IMR-90 (cell line): ENCODE measurements around the gene AOC2. TPM values are rescaled to one million over a fixed set of nuclear protein-coding genes. Genes with fewer than 3 reads are reported as not detected.

ENCODE experiments used
- ATAC-seq: fragments of 200-7000 bp; cut with Tn5 transposase; 2 replicates; pipeline ENCODE4 v1.9.1; 2020; ENCODE audit warnings: low read depth, mild to moderate bottlenecking, moderate library complexity
- BruUV-seq: library from RNA; stranded (reverse); fragments of 400-500 nt; replicated peaks from 2 replicates; lab custom pipeline; 2021; lab: Mats Ljungman, UMichigan
- CTCF ChIA-PET: fragments of 300-600 bp; formaldehyde crosslinking; extraction: SDS; loops from one replicate; lab custom pipeline; 2021; ENCODE audit warnings: antibody characterized with exemption; lab: Yijun Ruan, JAX
- POLR2A ChIA-PET: fragments of 300-600 bp; sonication (Branson Sonifier 250); formaldehyde crosslinking; loops from one replicate; lab custom pipeline; 2022; ENCODE audit warnings: antibody characterized with exemption; ENCODE audit not compliant: unreplicated experiment; lab: Charles Lee
- DNase-seq: peaks from one replicate; pipeline ENCODE4 v3.0.0; 2013
- H2AFZ ChIP-seq: replicated peaks from 2 replicates; pipeline ENCODE3; 2013; ENCODE audit warnings: low read length, mild to moderate bottlenecking; ENCODE audit not compliant: poor library complexity
- H2AK5ac ChIP-seq: 2 replicates; pipeline ENCODE4 v1.6.1; 2013; ENCODE audit warnings: low read depth, low read length, inconsistent platforms
- H2AK9ac ChIP-seq: replicated peaks from 2 replicates; pipeline ENCODE3; 2013; ENCODE audit warnings: mild to moderate bottlenecking, low read depth, low read length, moderate library complexity; ENCODE audit not compliant: poor library complexity
- H2BK120ac ChIP-seq: 2 replicates; pipeline ENCODE4 v1.6.1; 2013; ENCODE audit warnings: low read depth, low read length, inconsistent platforms
- H2BK15ac ChIP-seq: 3 replicates; pipeline ENCODE4 v1.6.1; 2013; ENCODE audit warnings: low read depth, low read length, inconsistent platforms
- H2BK20ac ChIP-seq: 2 replicates; pipeline ENCODE4 v1.6.1; 2013; ENCODE audit warnings: low read depth, mild to moderate bottlenecking, inconsistent platforms, low read length, moderate library complexity
- H2BK5ac ChIP-seq: 2 replicates; pipeline ENCODE4 v1.6.1; 2013; ENCODE audit warnings: mild to moderate bottlenecking, low read depth, low read length, inconsistent platforms; ENCODE audit not compliant: poor library complexity, severe bottlenecking
- H3K14ac ChIP-seq: replicated peaks from 2 replicates; pipeline ENCODE4 v1.6.1; 2013; ENCODE audit warnings: low read depth, low read length, inconsistent platforms
- H3K18ac ChIP-seq: 2 replicates; pipeline ENCODE4 v1.6.1; 2013; ENCODE audit warnings: low read depth, low read length, control low read depth
- H3K23ac ChIP-seq: 2 replicates; pipeline ENCODE4 v1.6.1; 2013; ENCODE audit warnings: low read depth, low read length, inconsistent platforms
- H3K27ac ChIP-seq: 2 replicates; pipeline ENCODE4 v1.5.1; 2013; ENCODE audit warnings: mild to moderate bottlenecking, control low read depth, low read length; ENCODE audit not compliant: insufficient read depth
- H3K27me3 ChIP-seq: 2 replicates; pipeline ENCODE4 v1.6.1; 2013; ENCODE audit warnings: low read length; ENCODE audit not compliant: control insufficient read depth, insufficient read depth
- H3K36me3 ChIP-seq: 2 replicates; pipeline ENCODE4 v1.6.1; 2013; ENCODE audit warnings: low read length, mixed read lengths; ENCODE audit not compliant: control insufficient read depth, insufficient read depth
- H3K4ac ChIP-seq: 2 replicates; pipeline ENCODE4 v1.6.1; 2013; ENCODE audit warnings: low read depth, low read length, inconsistent platforms
- H3K4me1 ChIP-seq: 2 replicates; pipeline ENCODE4 v1.6.1; 2013; ENCODE audit warnings: low read length, mixed read lengths; ENCODE audit not compliant: control insufficient read depth, insufficient read depth
- H3K4me2 ChIP-seq: 2 replicates; pipeline ENCODE4 v1.6.1; 2013; ENCODE audit warnings: low read depth, mild to moderate bottlenecking, control low read depth, low read length, moderate library complexity
- H3K4me3 ChIP-seq: 2 replicates; pipeline ENCODE4 v1.5.1; 2013; ENCODE audit warnings: low read depth, mild to moderate bottlenecking, control low read depth, low read length, moderate library complexity; ENCODE audit not compliant: insufficient read depth
- H3K56ac ChIP-seq: 2 replicates; pipeline ENCODE4 v1.6.1; 2013; ENCODE audit warnings: low read length, inconsistent platforms; ENCODE audit not compliant: insufficient read depth; ENCODE audit errors: extremely low read depth
- H3K79me1 ChIP-seq, 2 experiments: 2 replicates each; pipeline ENCODE4 v1.6.1; 2013; ENCODE audit warnings: low read length in 2 of 2, inconsistent platforms in 1 of 2, low read depth in 1 of 2
- H3K9ac ChIP-seq: 2 replicates; pipeline ENCODE4 v1.6.1; 2013; ENCODE audit warnings: low read depth, low read length, control low read depth
- H3K9me1 ChIP-seq: 2 replicates; pipeline ENCODE4 v1.6.1; 2013; ENCODE audit warnings: low read length, inconsistent platforms; ENCODE audit not compliant: insufficient read depth
- H3K9me3 ChIP-seq: 2 replicates; pipeline ENCODE4 v1.6.1; 2013; ENCODE audit warnings: low read length; ENCODE audit not compliant: control insufficient read depth, insufficient read depth
- H4K20me1 ChIP-seq: 2 replicates; pipeline ENCODE4 v1.6.1; 2013; ENCODE audit warnings: low read length, inconsistent platforms; ENCODE audit not compliant: insufficient read depth
- H4K5ac ChIP-seq: 2 replicates; pipeline ENCODE4 v1.6.1; 2013; ENCODE audit warnings: mild to moderate bottlenecking, low read depth, low read length, control low read depth
- H4K8ac ChIP-seq, 2 experiments: 2 replicates each; pipeline ENCODE4 v1.6.1; 2013; ENCODE audit warnings: low read depth in 2 of 2, low read length in 2 of 2, control low read depth in 1 of 2, inconsistent platforms in 1 of 2
- H4K91ac ChIP-seq: 2 replicates; pipeline ENCODE4 v1.6.1; 2013; ENCODE audit warnings: low read depth, low read length, inconsistent platforms; ENCODE audit not compliant: insufficient read depth
- BHLHE40 ChIP-seq: fragments of 150-350 bp; IDR thresholded peaks from 2 replicates; pipeline ENCODE4 v1.6.1; 2016; ENCODE audit warnings: mild to moderate bottlenecking, low read depth, low read length
- CEBPB ChIP-seq: IDR thresholded peaks from 2 replicates; pipeline ENCODE4 v1.6.1; 2012; ENCODE audit warnings: low read depth, low read length, improper control_type of control experiment
- CHD1 ChIP-seq: IDR thresholded peaks from 2 replicates; pipeline ENCODE4 v1.6.1; 2012; ENCODE audit warnings: low read depth, low read length, improper control_type of control experiment
- CTCF ChIP-seq: conservative IDR thresholded peaks from 2 replicates; pipeline ENCODE4 v1.5.1; 2012; ENCODE audit warnings: mild to moderate bottlenecking, low read depth, low read length, improper control_type of control experiment
- ELK1 ChIP-seq: fragments of 150-350 bp; IDR thresholded peaks from 2 replicates; pipeline ENCODE4 v1.6.1; 2016; ENCODE audit warnings: low read depth, mild to moderate bottlenecking, low read length, moderate library complexity, borderline replicate concordance
- FOS ChIP-seq: fragments of 150-350 bp; IDR thresholded peaks from 2 replicates; pipeline ENCODE4 v1.6.1; 2016; ENCODE audit warnings: low read depth, low read length
- MAFK ChIP-seq: IDR thresholded peaks from 2 replicates; pipeline ENCODE4 v1.6.1; 2012; ENCODE audit warnings: low read depth, low read length, improper control_type of control experiment
- MAZ ChIP-seq: IDR thresholded peaks from 2 replicates; pipeline ENCODE4 v1.6.1; 2012; ENCODE audit warnings: low read depth, mild to moderate bottlenecking, low read length, improper control_type of control experiment, moderate library complexity, borderline replicate concordance
- MXI1 ChIP-seq: IDR thresholded peaks from 2 replicates; pipeline ENCODE4 v1.6.1; 2012; ENCODE audit warnings: low read depth, mild to moderate bottlenecking, low read length, moderate library complexity, borderline replicate concordance
- NFE2L2 ChIP-seq: fragments of 150-350 bp; IDR thresholded peaks from 2 replicates; pipeline ENCODE4 v1.6.1; 2016; ENCODE audit warnings: low read depth, mild to moderate bottlenecking, low read length
- POLR2A ChIP-seq: IDR thresholded peaks from 2 replicates; pipeline ENCODE4 v1.6.1; 2012; ENCODE audit warnings: mild to moderate bottlenecking, low read depth, low read length
- RAD21 ChIP-seq: IDR thresholded peaks from 2 replicates; pipeline ENCODE4 v1.6.1; 2012; ENCODE audit warnings: low read length, improper control_type of control experiment
- RCOR1 ChIP-seq: IDR thresholded peaks from 2 replicates; pipeline ENCODE4 v1.6.1; 2012; ENCODE audit warnings: mild to moderate bottlenecking, low read length, improper control_type of control experiment; ENCODE audit not compliant: insufficient replicate concordance
- RFX5 ChIP-seq: IDR thresholded peaks from 2 replicates; pipeline ENCODE4 v1.8.0; 2012; ENCODE audit warnings: low read depth, mild to moderate bottlenecking, low read length, moderate library complexity
- SMC3 ChIP-seq: fragments of 150-350 bp; IDR thresholded peaks from 2 replicates; pipeline ENCODE4 v1.6.1; 2016; ENCODE audit warnings: low read depth, mild to moderate bottlenecking, antibody characterized with exemption, low read length, moderate library complexity
- USF2 ChIP-seq: fragments of 150-350 bp; IDR thresholded peaks from 2 replicates; pipeline ENCODE4 v1.6.1; 2017; ENCODE audit warnings: mild to moderate bottlenecking, antibody characterized with exemption, low read length, low read depth
- WGBS, 2 experiments: methylation state at CpG; one replicate each; pipeline versions ENCODE4 v1.1.5 to v1.1.7; 2013; ENCODE audit warnings: missing lambda C conversion rate in 2 of 2; ENCODE audit not compliant: insufficient read length in 1 of 2; ENCODE audit errors: extremely low coverage in 2 of 2; 5-methylcytosine and 5-hydroxymethylcytosine counted together
- dilution Hi-C: fragments of 300-500 bp; cut with HindIII; formaldehyde crosslinking; loops from one replicate; pipeline ENCODE4 v1.14.3; 2018; ENCODE audit warnings: low sequenced_read_pairs; ENCODE audit not compliant: unreplicated experiment
- in situ Hi-C: fragments of 300-500 bp; cut with MboI; formaldehyde crosslinking; loops from 3 replicates; pipeline ENCODE4 v1.14.3; 2019; ENCODE audit warnings: low sequenced_read_pairs, inconsistent platforms, mixed read lengths
- intact Hi-C: fragments of 100-400 bp; cut with micrococcal nuclease; formaldehyde crosslinking; loops from 2 replicates; pipeline ENCODE4 v1.10.0; 2022
- polyA plus RNA-seq, 3 experiments: library from polyadenylated mRNA; depleted of rRNA; stranded (reverse); fragments of >200 nt; gene quantifications; 2 replicates each; pipeline ENCODE4 v1.2.3, GENCODE V29; 2012; ENCODE audit warnings: low replicate concordance in 1 of 3
- total RNA-seq: library from RNA; depleted of rRNA; stranded (reverse); fragments of >200 nt; gene quantifications from 2 replicates; pipeline ENCODE4 v1.2.3, GENCODE V29; 2012

AOC2 gene
- total and polyA plus RNA-seq, 2 of the 4 experiments (the other 2 are of a cell fraction) = 0.36 to 0.41 TPM

- Histone ChIP-seq H3K36me3 (no peaks in the 10 kb centered on the region), H3K4me3 (no peak overlapping the region), H3K23ac (no peak overlapping the region), H2AK9ac (no peak overlapping the region), H3K9ac (no peak overlapping the region), H3K4ac (no peak overlapping the region), H4K8ac (no peak overlapping the region), H3K27ac (no peak overlapping the region), H2BK120ac (no peak overlapping the region), H3K79me1 (no peaks in the 10 kb centered on the region), H3K27me3 (peaks cover 24% of the 10 kb centered on the region), H2BK5ac (no peak overlapping the region), H4K91ac (no peak overlapping the region), H3K9me3 (peaks cover 7% of the 10 kb centered on the region), H3K4me2 (no peak overlapping the region), H2AK5ac (no peak overlapping the region), H3K4me1 (peaks cover 2% of the 10 kb centered on the region; the same call in 1 of the 2 replicates), H2AFZ (no peak overlapping the region), H4K5ac (no peak overlapping the region), H4K20me1 (no peaks in the 10 kb centered on the region), H3K18ac (no peak overlapping the region), H3K9me1 (no peaks in the 10 kb centered on the region), H2BK15ac (no peak overlapping the region), H3K56ac (no peak overlapping the region), H2BK20ac (no peak overlapping the region), H3K14ac (no peak overlapping the region)
- BruUV-seq = no TSS peak
- DNase-seq = no peak
- ChIA-PET POLR2A (no interaction called here), CTCF (no interaction called here)
- dilution Hi-C loops = no loop called here
- intact Hi-C loops = no loop called here
- no peak for TF ChIP-seq RCOR1
- TF ChIP-seq FOS = no peak
- no peak for TF ChIP-seq MAFK
- no peak for TF ChIP-seq POLR2A
- no peak for TF ChIP-seq CEBPB
- no peak for TF ChIP-seq CTCF
- no peak for TF ChIP-seq MXI1
- no peak for TF ChIP-seq USF2
- no peak for TF ChIP-seq ELK1
- no peak for TF ChIP-seq BHLHE40
- TF ChIP-seq SMC3 = no peak
- TF ChIP-seq RAD21 = no peak
- no peak for TF ChIP-seq MAZ
- no peak for TF ChIP-seq CHD1
- TF ChIP-seq NFE2L2 = no peak
- TF ChIP-seq RFX5 = no peak
- in situ Hi-C loops = no loop called here
- WGBS, 2 experiments = no CpG with 5 or more reads among the region's 6 CpGs
- ATAC-seq = no peak
Measured at GRCh38 chr17:42873315-42873714, 28.9 kb downstream of the AOC2 start.
